Activated CD4-positive, alpha-beta T cell treated with anti-CD3 and anti-CD28 coated beads for 24 hours (primary cell): ENCODE results near the gene EPN2.
A peak's percentile ranks its signal among the peaks of the same experiment; 100 is the strongest.

ENCODE experiments used
- DNase-seq, 2 donors: peaks; one replicate each; pipeline ENCODE4 v3.0.0-alpha.2; 2020; ENCODE audit warnings: low read depth in 2 of 2

Gene EPN2

GRCh38 chr17:19294443-19294842, 57.3 kb downstream of the EPN2 start:
- no peak for DNase-seq

DNA sequence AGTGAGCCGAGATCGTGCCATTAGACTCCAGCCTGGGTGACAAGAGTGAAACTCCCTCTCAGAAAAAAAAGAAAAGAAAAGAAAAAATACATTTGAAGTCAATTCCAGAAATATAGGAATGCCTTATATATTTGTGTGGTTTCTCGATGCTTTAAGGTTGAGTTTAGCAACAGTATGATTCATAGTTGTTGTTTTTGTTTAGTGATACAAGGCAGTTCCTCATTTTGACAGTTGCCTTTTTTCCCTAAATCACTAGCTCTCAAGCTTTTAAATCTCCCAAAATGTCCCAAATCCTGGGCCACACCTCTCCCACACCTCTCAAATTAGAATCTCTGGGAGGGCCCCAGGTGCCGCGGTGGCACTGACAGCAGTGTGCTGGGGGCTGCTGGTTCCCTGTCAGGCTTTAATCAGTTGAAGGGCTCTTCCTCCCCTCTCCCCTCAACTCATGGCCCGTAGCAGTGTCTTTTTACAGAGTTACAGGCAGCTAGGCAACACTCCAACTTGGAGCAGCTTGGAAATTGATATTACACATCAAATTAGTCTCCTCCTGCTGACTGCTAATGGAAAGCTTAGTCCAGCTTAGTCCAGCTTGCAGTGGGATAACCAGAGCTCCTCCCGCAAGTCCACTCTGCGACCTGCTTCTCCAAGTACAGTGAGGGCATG, 58.4 kb downstream of the EPN2 start:
- no peak for DNase-seq

DNA sequence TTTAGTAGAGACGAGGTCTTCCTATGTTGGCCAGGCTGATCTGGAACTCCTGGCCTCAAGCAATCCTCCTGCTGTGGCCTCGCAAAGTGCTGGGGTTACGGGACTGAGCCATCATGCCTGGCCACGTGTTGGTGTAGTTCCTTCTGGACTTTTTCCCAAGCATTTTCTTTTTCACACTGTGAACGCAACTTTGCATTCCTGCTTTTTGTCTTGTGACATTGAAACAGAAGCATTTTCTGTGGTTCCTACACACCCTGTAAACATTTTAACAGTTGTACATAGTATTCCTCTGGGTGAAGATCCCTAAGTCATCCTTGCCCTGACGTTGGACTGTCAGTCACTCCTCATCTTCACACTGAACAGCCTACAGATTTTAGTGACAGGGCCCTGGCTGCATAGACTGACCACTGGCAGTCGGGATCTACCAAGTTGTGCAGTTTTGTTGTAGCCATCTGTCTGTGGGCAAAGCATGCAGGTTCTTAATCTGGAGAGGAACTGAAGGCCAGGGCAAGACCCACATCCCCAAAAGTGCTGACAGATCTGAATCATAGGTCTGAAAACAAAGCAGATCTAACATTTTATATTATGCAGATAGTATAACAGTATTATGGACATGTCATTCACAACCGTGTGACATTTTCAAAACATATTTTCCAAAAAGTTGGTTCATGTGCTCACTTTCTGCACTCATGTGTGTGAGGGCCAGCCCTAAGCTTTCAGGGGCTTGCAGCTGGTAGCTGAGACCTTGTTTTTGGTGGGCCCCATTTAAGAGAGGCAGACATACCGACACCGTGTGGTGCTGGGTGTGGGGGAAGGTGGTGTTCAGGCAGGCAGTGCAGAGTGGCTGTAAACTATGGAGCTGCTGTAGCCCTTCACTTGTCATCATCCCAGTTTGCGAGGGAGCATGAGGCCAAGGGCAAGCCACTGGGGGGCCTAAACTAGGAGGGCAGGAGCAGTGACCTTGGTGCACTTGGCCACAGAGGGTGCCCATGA, 59.9 kb downstream of the EPN2 start:
- no peak for DNase-seq

GRCh38 chr17:19298569-19299213, 61.5 kb downstream of the EPN2 start:
- no peak for DNase-seq

DNA sequence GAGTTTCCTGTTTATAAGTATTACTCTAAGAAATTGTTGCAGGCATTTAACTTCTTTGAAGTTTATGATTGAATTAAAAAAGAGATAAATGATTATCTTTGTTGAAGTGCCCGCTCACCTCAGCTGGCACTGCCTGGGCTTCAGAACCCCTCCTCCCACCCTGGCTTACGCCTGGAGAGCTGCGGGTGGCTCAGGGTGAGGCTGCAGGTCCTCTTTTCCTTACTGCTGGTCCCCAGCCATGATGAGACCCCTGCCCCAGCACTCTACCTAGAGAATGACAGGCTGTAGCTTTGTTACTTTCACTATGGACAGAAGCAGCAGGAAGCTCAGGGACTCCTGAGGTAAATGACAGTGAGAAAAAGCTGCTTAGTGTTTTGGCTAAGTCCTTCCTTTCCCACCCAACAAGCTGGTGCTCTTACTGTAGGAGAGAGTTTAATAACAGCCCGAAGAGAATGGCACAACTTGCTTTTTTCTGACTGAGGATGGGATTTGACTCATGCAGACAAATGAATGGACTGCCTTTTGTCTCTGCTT, 62.1 kb downstream of the EPN2 start:
- no peak for DNase-seq

DNA sequence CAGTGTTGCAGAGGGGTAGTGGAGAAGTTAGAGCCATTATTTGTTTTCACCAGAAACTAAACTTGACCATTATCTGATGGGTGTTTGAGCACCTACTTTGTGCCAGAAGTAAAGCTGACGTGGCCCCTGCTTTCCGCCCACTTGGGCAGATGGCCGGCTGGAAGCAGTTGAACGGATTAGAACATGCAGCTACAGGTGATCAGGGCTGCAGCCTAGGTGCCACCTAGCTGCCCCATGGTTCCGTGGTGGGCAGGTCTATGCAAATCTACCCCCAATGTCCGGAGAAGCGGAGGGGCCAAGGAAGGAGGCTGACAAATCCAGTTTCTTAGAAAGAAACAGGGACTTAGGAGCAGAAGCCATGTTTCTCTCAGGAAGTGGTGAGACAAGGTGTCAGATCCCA, 62.7 kb downstream of the EPN2 start:
- no peak for DNase-seq

- DNase-seq: no peak
Observed at GRCh38 chr17:19301274-19301951, 64.2 kb downstream of the EPN2 start.

- DNase-seq: no peak
Observed at GRCh38 chr17:19301973-19302372, 64.8 kb downstream of the EPN2 start.

GRCh38 chr17:19302791-19303331, 65.7 kb downstream of the EPN2 start:
- no peak for DNase-seq

- DNase-seq: no peak
Observed at GRCh38 chr17:19303367-19303776, 66.2 kb downstream of the EPN2 start.

DNA sequence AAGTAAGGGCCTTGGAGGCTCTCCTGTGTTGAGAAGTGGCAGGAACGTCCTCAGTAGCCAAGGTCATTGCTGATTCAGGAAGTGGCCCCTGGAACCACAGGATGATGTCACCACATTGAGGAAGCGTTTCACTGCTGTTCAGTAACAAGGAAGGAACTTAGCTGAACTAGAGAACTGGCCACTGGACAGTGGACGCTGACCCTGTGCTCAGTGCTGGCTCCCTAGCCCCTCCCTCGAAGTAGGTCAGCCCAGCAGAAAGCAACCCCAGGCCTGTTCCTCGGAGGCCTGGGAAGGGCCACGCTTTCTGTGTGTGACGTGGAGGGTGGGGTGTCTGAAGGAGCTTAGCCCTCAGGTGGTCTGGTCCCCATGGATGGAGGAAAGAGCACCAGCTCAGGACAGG, 67.0 kb downstream of the EPN2 start:
- DNase-seq: no peak

- DNase-seq: no peak
Observed at GRCh38 chr17:19304751-19305150, 67.6 kb downstream of the EPN2 start.

- DNase-seq: no peak
Observed at GRCh38 chr17:19305256-19305655, 68.1 kb downstream of the EPN2 start.

DNA sequence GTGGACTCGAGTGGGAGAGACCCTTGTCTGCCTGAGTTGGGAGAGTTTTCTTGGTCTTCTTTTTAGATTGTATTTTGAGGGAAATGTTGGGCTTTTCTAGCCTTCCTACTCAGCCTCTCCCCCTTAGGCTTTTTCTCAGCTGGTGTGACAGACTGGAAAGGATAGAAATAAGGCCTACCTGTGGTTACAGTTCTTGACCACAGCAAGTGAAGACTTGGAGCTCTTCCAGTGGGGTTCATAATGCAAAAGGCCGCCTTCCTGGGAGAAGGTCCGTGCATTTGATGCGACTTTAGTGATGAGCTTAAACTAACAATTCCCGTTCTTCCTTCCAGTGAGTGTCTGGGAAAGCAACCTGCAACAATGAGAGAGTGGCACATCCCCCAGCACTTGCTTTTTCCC, 68.6 kb downstream of the EPN2 start:
- no peak for DNase-seq

GRCh38 chr17:19306160-19307111, 69.3 kb downstream of the EPN2 start:
- DNase-seq: peak in 1 of 2 donors; percentile 11

GRCh38 chr17:19307521-19307920, 70.4 kb downstream of the EPN2 start:
- DNase-seq: no peak

DNA sequence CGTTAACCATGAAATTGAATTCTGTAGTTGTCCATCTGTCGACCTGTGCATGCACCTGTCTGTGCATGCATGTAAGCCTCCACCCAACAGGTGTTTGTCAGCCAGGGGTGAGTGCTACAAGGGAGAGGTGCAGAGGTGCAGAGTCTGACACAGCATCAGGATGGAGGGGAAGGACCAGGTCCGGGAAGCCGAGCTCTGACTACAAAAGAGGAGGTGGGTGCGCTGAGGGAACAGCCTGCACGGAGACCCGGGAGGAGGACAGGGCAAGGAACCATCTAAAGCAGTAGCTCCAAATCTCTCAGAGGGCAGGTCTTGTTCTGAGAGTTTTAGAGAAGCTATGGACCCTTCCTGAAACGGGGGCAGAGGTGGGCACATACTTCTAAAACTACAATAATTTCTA, 71.2 kb downstream of the EPN2 start:
- no peak for DNase-seq

GRCh38 chr17:19309701-19310100, 72.5 kb downstream of the EPN2 start:
- no peak for DNase-seq

- DNase-seq: no peak
Observed at GRCh38 chr17:19310151-19310550, 73.0 kb downstream of the EPN2 start.

DNA sequence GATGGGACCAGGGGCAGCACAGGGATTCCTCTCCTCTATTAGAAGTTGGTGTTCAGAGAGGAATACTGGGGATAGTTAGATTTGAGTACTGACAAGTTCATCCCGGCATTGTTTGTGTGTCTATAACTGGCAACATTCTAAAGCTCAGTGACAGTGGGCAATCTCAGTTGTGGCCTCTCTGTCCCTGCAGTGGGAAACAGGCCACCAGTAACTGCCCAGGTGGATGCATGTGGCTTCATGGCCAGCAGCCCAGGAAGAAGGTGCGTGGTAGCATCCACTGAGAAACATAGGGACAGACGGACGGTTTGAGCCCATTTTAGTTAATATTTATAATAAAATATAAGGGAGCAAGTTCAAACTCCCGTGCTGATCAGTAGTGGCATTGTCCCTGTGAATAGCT, 73.8 kb downstream of the EPN2 start:
- no peak for DNase-seq
